Left renal cortex interstitium (tissue), 4 donors: ENCODE measurements around the gene KRAS. TPM values are rescaled to one million over a fixed set of nuclear protein-coding genes. Genes with fewer than 3 reads are reported as not detected.

Experiments used
- DNase-seq, 4 donors: peaks; one replicate each; pipeline ENCODE4 v3.0.0-alpha.2; 2013; ENCODE audit warnings: low read depth in 4 of 4, low spot score in 2 of 4, missing footprints in 1 of 4
- polyA plus RNA-seq, 4 donors: library from polyadenylated mRNA; unstranded; fragments of 120-200 nt; gene quantifications; one replicate each; pipeline ENCODE4 v1.2.1, GENCODE V29; 2013; ENCODE audit not compliant: insufficient read length in 4 of 4

Gene KRAS
- polyA plus RNA-seq, 4 donors: 30.6 to 42.0 (median 34.3) TPM

DNA sequence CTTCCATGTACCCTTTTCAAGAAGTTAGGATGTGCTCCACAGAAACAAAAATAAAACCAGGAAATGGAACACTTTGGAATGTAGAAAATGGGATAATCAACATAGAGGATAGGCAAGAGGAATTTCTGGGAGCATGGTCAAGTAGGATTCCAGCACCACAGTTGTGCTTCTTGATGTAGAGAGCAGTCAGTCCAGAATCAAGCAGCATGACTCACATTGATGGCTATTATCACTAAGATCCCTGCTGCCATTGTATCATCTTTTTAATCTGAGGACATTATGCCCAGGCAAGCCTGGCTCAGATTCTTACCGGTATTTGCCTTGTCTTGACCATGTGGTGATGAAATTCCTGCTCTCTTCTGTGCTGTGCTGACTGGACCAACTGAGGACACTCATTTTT lies 50.0 kb downstream of the KRAS start:
- DNase-seq: no peak

DNA sequence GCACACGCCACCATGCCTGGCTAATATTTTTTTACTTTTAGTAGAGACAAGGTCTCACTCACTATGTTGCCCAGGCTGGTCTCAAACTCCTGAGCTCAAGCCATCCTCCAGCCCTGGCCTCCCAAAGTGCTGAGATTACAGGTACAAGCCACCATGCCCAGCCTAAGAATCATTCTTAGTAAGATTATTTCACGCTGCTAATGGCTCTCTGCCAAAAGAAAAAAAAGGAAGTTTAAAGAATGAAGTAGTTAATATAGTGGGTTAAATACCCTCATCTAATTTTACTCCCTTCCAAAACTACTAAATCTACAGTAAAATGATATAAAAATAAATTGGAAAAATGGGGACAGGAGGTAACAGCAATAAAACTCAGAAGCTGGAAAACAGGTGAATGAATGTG lies 53.1 kb downstream of the KRAS start:
- no peak for DNase-seq

DNA sequence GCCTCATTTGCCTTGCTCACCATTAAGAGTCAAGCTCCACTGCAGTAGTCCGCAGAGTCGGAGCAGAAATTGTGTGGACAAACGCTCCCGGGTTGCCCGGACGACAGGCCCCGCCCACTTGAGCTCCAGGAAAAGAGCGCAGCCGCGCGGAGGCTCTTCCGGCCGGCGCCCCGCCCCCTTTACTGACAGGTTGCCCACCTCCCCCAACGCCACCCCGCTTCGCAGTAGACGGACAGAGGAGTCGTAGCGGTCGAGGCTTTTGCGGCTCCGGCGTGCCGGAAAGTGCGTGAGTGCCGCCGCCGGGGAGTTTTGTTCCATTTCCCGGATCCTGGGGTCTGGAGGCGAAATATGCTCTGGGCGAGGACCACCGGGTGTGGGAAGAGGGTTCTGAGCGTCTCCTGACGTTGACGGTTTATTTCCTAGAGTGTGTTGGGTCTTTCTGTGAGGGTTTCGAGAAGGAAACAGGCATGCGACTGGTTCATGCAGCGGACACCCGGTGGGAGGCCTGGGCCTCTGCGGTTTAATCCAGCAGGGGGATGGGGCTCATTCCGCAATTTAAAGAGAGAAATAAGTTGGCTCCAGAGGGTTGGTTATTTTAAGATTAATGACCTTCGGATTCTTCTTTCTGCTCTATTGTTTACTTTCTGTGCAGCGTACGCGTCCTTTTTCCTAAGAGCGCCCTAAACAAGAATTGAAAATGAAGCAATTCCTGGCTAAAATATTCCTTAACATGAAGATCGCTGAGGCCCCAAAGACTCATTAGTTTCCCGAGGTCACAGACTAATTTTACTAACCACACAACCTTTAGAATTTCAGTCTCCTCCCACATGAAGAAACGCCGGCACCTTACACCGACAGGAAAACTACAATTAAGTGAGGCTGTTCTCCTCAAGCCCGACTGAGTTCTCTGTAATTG lies 55.4 kb downstream of the KRAS start, which contains the start of the genes DNAI7 and ETFRF1:
Gene DNAI7 (minus strand): TSS at position 105 of the 916 bp plus-strand sequence. CDS start 82 bp downstream, at position 23.
Gene ETFRF1 (plus strand): TSS at position 182 of the 916 bp plus-strand sequence. CDS start 8,720 bp downstream, outside the sequence.
- DNase-seq: peak; percentile 83 to 96 (median 92)

DNA sequence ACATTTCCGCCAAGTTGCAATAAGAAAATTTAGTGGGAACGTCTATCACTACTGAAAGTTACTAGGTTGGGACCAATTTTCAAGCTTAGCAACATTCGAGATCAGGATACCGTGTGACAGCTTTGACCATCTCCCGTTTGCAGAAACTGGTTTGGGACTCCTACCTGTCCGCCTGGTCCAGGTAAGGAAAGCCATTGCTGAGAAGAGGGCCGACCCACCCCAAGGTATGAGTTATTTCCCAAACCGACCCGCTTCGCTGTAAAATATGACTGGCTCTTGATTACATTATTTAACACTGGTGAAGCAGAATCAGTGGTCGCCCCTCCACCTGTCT lies 56.0 kb downstream of the KRAS start:
- peak in 3 of 4 donors; percentile 8 to 23 (median 9) for DNase-seq

DNA sequence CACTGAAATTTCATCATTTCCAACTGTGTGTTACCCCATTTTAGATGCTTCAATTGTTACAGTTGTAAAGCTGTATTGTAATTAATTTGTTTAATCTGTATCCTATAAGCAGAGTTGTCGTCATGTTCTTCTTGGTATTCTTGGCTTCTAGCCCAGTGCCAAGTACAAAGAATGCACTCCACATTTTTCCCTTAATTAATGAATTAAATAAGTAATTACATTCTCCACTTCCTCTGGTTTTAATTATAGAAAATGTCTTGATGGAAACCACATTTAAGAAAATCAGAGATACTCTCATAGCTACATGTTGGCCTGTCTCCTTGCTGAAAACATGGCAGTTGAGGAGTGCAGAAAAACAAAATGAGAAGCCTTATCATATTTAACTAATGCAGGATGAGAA lies 56.5 kb downstream of the KRAS start:
- DNase-seq: peak in 1 of 4 donors; percentile 24

DNA sequence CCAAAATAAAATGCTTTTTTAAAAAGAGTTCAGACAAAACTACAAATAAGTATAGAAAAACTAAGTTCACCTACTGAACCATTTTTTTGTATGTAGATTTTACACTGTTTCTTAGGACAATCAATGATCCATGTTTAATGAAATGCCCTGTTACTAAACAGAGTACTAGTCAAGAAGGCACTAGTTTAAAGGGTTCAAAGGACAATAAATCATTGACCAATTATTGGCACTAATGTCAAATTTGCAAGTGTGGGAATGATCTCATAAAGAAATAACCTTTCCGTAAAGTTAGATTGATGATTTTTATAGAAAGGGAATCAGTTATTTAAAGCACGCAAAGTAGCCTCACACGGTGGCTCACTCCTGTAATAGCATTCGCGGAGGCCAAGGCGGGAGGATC lies 59.9 kb downstream of the KRAS start:
- no peak for DNase-seq

DNA sequence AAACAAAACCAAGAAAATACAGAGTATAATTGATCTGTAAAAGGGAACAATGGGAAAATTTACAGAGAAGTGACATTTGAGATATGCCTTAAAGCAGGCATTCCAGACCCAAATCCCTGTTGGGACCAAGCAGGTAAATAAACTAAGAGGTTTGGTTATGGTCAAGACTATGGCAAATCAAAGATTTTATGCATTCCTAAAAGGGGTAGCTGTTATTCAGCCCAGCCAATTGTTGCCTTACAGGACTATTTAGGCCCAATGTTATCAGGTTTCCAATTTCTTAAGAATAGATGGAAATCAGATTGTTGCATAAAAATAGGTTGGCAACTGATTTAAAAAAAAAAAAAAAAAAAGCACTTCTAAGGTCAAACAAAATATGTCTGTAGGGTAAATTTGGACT lies 61.1 kb downstream of the KRAS start:
- DNase-seq: no peak

DNA sequence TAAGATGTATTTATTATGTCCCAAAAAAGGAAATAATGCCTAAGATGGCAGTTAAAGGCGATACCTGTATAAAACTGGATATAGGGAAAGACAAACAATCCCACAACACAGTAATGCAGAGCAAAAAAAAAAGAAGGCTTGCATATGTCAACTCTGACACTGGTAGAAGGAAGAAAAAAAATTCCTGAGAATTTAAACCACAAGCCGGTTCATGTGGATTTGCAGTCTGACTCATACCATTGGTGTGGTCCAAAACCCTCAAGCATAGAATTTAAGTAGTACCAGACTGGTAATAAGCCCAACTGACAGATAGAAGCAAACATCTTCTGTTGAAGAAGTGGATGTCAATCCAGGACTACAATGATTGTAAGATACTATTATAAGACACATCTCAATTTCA lies 62.9 kb downstream of the KRAS start:
- DNase-seq: no peak

DNA sequence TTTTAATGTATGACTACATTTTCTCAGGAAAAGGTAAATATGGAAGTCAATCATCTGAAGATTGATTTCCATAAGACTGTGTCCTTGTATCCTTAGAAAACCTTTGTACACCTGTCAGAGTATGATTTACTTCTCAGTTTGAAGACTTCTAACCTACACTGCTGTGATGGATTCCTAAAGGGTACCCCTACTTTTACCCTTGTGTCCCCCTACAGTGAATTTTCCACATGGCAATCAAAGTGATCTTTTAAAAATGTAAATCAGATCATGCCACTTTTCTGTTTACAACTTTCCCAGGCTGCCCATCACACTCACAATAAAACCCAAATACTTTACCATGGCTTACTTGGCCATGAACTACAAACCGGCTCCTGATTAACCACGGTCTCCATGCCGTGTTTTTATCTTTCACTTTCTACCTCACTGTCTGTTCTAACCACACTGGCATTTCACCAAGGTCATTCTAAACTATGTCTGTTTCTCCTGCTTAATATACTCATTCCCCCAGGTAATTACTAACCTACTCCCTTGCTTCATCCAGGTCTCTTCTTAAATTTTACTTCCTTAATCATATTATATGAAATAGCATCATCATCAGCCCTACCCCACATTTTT lies 63.8 kb downstream of the KRAS start:
- no peak for DNase-seq

DNA sequence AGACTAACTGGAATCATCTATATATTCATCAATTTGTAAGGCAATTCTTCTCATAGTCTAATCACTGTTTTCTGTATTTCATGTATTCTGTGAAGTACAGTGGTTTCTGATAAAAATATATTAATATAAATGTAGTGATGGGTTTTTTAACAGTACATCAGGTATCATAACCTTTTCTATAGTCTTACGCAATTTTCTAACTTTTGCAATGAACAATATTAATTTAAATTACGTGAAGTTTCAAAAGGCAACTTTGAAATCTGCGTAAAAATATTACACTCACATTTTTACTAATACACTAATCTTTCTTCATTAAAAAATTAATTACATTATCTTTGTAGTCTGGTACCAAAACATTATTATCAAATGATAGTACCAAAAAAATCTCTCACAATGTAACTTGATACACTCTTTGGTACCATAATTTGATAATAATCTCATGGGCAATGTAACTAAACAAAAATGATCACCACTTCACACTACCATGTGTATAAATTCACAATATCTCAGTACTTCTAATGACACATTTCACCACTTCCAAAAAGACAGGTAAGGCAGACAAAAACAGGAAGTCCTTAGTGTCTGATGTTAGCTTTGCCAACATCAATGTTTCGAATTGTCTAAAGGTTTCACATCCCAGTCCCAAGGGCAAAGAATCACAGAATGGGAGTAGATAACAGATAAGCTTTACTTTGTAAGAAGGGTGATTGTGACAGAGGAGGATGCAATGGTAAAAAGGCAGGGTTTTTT lies 64.5 kb downstream of the KRAS start:
- DNase-seq: no peak

DNA sequence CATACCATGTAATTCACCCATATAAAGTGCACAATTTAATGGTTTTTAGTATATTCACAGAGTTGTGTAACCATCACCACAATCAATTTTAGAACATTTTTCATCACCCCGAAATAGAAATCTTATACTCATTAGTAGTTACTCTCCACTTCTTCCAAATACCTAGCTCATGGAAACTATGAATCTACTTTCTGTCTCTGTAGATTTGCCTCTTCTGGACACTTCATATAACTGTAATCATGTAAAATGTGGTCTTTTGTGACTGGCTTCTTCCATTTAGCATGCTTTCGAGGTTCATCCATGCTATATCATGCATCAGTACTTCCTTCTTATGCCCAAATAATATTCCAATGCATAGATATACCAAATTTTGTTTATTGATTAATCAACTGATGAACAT lies 66.6 kb downstream of the KRAS start:
- no peak for DNase-seq

DNA sequence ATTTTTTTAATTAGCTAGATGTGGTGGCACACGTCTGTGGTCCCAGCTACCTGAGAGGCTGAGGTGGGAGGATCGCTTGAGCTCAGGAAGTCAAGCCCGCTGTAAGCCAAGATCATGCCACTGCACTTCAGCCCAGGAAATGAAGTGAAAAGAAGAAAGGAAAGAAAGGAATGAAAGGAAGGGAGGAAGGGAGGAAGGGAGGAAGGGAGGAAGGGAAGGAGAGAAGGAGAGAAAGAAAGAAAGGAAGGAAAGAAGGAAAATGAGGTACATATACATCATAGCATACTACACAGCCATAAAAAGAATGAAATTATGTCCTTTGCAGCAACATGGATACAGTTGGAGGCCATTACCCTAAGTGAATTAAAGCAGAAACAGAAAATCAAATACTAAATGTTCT lies 68.0 kb downstream of the KRAS start:
- no peak for DNase-seq

DNA sequence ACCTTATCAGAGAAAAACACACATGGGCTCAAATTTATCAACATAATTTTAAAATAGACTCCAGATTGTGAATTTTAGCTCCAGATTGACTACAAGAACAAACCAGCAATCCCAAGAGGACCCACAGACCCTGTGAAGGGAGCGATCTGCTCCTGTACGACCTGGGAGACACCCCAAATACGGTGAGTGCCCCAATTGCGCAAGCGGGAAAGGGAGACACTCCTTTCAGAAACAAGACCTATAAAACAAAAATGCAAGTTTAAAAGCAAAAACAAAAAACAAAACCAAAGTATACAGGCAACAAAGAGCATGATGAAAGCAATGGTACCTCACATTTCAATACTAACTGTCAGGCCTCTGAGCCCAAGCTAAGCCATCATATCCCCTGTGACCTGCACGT lies 87.9 kb downstream of the KRAS start:
- DNase-seq: no peak

DNA sequence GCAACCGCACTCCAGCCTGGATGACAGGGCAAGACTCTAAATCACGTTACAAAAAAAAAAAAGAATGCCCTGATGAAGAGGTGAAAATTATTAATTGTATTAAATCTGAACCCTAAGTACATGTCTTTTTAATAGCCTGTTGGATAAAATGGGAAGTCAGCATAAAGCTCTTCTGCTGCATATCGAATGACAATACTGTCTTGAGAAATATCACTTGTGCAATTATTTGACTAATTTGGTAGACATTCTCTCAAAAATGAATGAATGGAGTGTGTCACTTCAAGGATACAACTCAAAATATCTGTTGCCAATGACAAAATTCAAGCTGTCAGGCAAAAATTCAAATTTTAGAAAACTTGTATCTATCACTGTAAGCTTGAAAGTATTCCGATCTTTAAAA lies 94.7 kb downstream of the KRAS start:
- DNase-seq: no peak

DNA sequence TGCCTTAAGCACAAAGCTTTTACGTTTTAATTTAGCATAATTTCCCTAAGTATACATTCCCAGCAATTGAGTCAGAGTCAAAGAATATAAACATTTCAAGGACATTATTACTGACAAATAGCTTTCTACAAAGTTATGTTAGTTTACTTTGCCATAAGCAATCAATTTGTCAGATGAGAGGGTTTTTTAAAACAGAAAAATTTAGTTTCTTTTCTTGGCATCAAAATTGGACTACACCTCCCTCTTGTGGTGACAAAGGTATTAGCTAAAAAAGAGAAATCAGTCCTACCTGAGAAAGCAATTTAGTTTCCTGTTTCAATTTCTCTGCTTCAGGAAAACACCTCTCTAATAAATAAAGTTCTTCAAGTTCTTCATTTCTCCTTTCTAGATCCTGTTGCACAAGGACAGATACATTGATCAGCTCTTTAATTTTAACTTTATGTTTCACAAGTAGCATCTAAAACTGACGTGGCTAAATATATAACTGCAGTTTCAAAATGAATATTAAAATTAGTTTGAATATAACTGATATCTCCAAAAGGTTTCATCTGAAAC lies 95.6 kb downstream of the KRAS start:
- peak in 1 of 4 donors; percentile 32 for DNase-seq

Other genes with a start within 250 kb of the KRAS start
- 1 to 10 TPM; 5.0 to 8.4 (median 7.1) TPM for gene DNAI7, start 55.8 kb downstream of the KRAS start, polyA plus RNA-seq
- gene ETFRF1, start 55.7 kb downstream of the KRAS start, polyA plus RNA-seq: 10 to 100 TPM; 35.3 to 46.1 (median 44.3) TPM